DOHH2 (cell line): ENCODE measurements around the gene TMEM72.

Experiments used
- H3F3A ChIP-seq: fragments of 200-600 bp; sonication (generic), shearing (Covaris generic); 2 replicates; pipeline ENCODE4 v1.6.0; 2016; ENCODE audit warnings: antibody characterized with exemption, mild to moderate bottlenecking; ENCODE audit not compliant: control insufficient read depth, insufficient read depth
- H3K27ac ChIP-seq: fragments of 200-600 bp; sonication (generic); 2 replicates; pipeline ENCODE4 v1.5.1; 2014; ENCODE audit warnings: low read depth, mild to moderate bottlenecking, low read length, moderate library complexity
- H3K27me3 ChIP-seq: fragments of 200-600 bp; sonication (generic); 2 replicates; pipeline ENCODE4 v1.6.1; 2014; ENCODE audit warnings: mild to moderate bottlenecking, low read length, mixed read lengths; ENCODE audit not compliant: control insufficient read depth
- H3K36me3 ChIP-seq: fragments of 200-600 bp; sonication (generic); 2 replicates; pipeline ENCODE4 v1.6.1; 2014; ENCODE audit warnings: mild to moderate bottlenecking, low read length, moderate library complexity, mixed read lengths; ENCODE audit not compliant: control insufficient read depth
- H3K4me1 ChIP-seq: fragments of 200-600 bp; sonication (generic); 2 replicates; pipeline ENCODE4 v1.6.1; 2014; ENCODE audit warnings: mild to moderate bottlenecking, low read length, mixed read lengths; ENCODE audit not compliant: control insufficient read depth
- H3K4me2 ChIP-seq: fragments of 200-600 bp; sonication (generic); 2 replicates; pipeline ENCODE4 v1.6.0; 2014; ENCODE audit warnings: mild to moderate bottlenecking, low read length, moderate library complexity
- H3K4me3 ChIP-seq: fragments of 200-600 bp; sonication (generic); 2 replicates; pipeline ENCODE4 v1.5.1; 2014; ENCODE audit warnings: mild to moderate bottlenecking, low read length, mixed read lengths
- H3K79me2 ChIP-seq: fragments of 200-600 bp; sonication (generic); 2 replicates; pipeline ENCODE4 v1.6.1; 2014; ENCODE audit warnings: mild to moderate bottlenecking, low read length, mixed read lengths; ENCODE audit not compliant: control insufficient read depth
- H3K9me2 ChIP-seq: fragments of 200-600 bp; sonication (generic); replicated peaks from 2 replicates; pipeline ENCODE4 v1.6.1; 2014; ENCODE audit warnings: mild to moderate bottlenecking, low read length, mixed read lengths; ENCODE audit not compliant: control insufficient read depth
- H3K9me3 ChIP-seq: fragments of 200-600 bp; sonication (generic); 2 replicates; pipeline ENCODE4 v1.6.1; 2014; ENCODE audit warnings: antibody characterized with exemption, low read length, mixed read lengths; ENCODE audit not compliant: control insufficient read depth, insufficient read depth
- H4K20me1 ChIP-seq: fragments of 200-600 bp; sonication (generic); 2 replicates; pipeline ENCODE4 v1.6.0; 2014; ENCODE audit warnings: low read depth, mild to moderate bottlenecking, antibody characterized with exemption, low read length, moderate library complexity; ENCODE audit not compliant: control insufficient read depth, insufficient read depth
- CTCF ChIP-seq: fragments of 200-600 bp; sonication (generic); IDR thresholded peaks from one replicate; pipeline ENCODE4 v1.5.1; 2014; ENCODE audit warnings: antibody characterized with exemption, mild to moderate bottlenecking, low read depth, low read length; ENCODE audit not compliant: poor library complexity, severe bottlenecking
- EZH2phosphoT487 ChIP-seq: fragments of 200-600 bp; sonication (generic); IDR thresholded peaks from 2 replicates; pipeline ENCODE4 v1.6.1; 2017; ENCODE audit warnings: borderline replicate concordance, mild to moderate bottlenecking, antibody characterized with exemption, low read length, moderate library complexity, mixed read lengths

TMEM72 gene

GRCh38 chr10:44962870-44963738 is 52.0 kb downstream of the TMEM72 start:
- 0 out of 2 replicates have a peak, but pooled peaks cover 5% of the 10 kb centered on the region for H3F3A ChIP-seq
- TF ChIP-seq CTCF = no peak
- TF ChIP-seq EZH2phosphoT487 = no peak
- H3K27me3 ChIP-seq = no peaks in the 10 kb centered on the region
- no peaks in the 10 kb centered on the region for H3K9me2 ChIP-seq
- H3K4me1 ChIP-seq = peaks cover 87% of the 10 kb centered on the region
- peaks cover 10% of the 10 kb centered on the region for H3K79me2 ChIP-seq
- no peaks in the 10 kb centered on the region for H3K9me3 ChIP-seq
- H3K4me3 ChIP-seq = peak overlapping the region; percentile 41
- H3K27ac ChIP-seq = no peak overlapping the region
- no peaks in the 10 kb centered on the region for H4K20me1 ChIP-seq
- peak overlapping the region; percentile 70 for H3K4me2 ChIP-seq
- H3K36me3 ChIP-seq = no peaks in the 10 kb centered on the region

GRCh38 chr10:44963772-44964633 is 52.9 kb downstream of the TMEM72 start:
- Histone ChIP-seq H3K4me3 (peak overlapping the region; percentile 41), H3K9me3 (no peaks in the 10 kb centered on the region), H3K79me2 (peaks cover 2% of the 10 kb centered on the region), H4K20me1 (no peaks in the 10 kb centered on the region), H3K4me1 (peaks cover 86% of the 10 kb centered on the region), H3K36me3 (no peaks in the 10 kb centered on the region), H3K27ac (no peak overlapping the region), H3K27me3 (no peaks in the 10 kb centered on the region), H3F3A (0 out of 2 replicates have a peak, but pooled peaks cover 5% of the 10 kb centered on the region), H3K9me2 (no peaks in the 10 kb centered on the region), H3K4me2 (peak overlapping the region; percentile 70)
- TF ChIP-seq CTCF (no peak), EZH2phosphoT487 (no peak)

DNA sequence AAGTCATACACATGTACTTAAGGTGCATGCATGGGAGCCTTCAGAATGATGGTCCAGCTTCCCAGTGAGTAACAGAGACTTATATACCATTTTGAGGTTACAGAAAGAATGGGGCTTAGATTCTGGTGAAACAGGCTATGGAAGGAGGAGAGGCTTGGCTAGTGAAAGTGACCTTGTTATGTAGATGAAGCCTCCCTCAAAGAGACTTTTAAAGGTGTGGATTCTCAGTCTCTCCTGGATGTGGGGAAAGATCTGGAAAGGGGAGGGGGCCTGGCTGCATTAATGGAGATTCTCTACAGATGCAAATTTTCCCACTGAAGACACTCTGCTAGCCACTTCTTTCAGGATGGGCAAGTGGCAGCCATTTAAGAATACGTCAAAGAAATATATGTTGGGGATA is 54.0 kb downstream of the TMEM72 start:
- peaks cover 81% of the 10 kb centered on the region for H3K4me1 ChIP-seq
- TF ChIP-seq EZH2phosphoT487 (no peak), CTCF (no peak)
- H3K36me3 ChIP-seq = no peaks in the 10 kb centered on the region
- no peaks in the 10 kb centered on the region for H4K20me1 ChIP-seq
- no peak overlapping the region for H3K4me3 ChIP-seq
- H3K27me3 ChIP-seq = no peaks in the 10 kb centered on the region
- H3K79me2 ChIP-seq = no peaks in the 10 kb centered on the region
- no peaks in the 10 kb centered on the region for H3K9me2 ChIP-seq
- no peaks in the 10 kb centered on the region for H3K9me3 ChIP-seq
- H3K4me2 ChIP-seq = no peak overlapping the region; the same call in 1 of the 2 replicates
- no peak overlapping the region for H3K27ac ChIP-seq
- H3F3A ChIP-seq = 0 out of 2 replicates have a peak, but pooled peaks cover 5% of the 10 kb centered on the region
